ENCODE results near the gene PKP3.
"Not testable (repeated sequence)": the region's sequence is repeated elsewhere in the genome, so short reads cannot be mapped to it uniquely, and the experiment has no call there.

The PKP3 gene, protein sequence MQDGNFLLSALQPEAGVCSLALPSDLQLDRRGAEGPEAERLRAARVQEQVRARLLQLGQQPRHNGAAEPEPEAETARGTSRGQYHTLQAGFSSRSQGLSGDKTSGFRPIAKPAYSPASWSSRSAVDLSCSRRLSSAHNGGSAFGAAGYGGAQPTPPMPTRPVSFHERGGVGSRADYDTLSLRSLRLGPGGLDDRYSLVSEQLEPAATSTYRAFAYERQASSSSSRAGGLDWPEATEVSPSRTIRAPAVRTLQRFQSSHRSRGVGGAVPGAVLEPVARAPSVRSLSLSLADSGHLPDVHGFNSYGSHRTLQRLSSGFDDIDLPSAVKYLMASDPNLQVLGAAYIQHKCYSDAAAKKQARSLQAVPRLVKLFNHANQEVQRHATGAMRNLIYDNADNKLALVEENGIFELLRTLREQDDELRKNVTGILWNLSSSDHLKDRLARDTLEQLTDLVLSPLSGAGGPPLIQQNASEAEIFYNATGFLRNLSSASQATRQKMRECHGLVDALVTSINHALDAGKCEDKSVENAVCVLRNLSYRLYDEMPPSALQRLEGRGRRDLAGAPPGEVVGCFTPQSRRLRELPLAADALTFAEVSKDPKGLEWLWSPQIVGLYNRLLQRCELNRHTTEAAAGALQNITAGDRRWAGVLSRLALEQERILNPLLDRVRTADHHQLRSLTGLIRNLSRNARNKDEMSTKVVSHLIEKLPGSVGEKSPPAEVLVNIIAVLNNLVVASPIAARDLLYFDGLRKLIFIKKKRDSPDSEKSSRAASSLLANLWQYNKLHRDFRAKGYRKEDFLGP

DNA sequence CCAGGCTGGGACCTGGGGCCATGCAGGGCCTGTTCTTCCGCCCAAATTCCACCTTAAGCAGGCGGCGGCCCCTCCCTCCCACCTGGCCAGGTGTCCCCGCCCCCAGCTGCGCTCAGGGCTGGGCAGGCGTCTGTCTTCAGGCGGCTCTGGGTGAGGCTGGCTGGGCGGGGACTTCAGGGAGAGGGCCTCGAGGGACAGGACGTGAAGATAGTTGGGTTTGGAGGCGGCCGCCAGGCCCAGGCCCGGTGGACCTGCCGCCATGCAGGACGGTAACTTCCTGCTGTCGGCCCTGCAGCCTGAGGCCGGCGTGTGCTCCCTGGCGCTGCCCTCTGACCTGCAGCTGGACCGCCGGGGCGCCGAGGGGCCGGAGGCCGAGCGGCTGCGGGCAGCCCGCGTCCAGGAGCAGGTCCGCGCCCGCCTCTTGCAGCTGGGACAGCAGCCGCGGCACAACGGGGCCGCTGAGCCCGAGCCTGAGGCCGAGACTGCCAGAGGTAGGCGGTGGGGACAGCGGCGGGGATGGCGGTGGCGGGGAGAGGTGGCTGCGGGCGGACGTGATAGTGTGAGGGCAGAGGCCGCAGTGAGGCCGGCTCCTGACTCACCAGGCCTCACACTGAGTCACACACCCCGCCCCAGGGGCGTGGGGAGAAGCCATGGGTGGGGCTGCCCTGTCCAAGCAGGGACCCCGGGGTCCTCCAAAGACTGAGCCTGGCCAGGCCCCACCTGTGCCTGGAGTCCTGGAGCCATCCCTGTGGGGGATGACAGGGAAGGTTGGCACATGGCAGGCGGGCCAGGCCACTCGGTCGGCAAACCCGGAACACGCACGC is at the start of gene PKP3:
Gene PKP3 (plus strand): TSS at position 176 of the 824 bp plus-strand sequence. CDS start 84 bp downstream, at position 260.
- DNase-seq (ENCODE audit: low read depth in 2 of 2), result no peak

DNA sequence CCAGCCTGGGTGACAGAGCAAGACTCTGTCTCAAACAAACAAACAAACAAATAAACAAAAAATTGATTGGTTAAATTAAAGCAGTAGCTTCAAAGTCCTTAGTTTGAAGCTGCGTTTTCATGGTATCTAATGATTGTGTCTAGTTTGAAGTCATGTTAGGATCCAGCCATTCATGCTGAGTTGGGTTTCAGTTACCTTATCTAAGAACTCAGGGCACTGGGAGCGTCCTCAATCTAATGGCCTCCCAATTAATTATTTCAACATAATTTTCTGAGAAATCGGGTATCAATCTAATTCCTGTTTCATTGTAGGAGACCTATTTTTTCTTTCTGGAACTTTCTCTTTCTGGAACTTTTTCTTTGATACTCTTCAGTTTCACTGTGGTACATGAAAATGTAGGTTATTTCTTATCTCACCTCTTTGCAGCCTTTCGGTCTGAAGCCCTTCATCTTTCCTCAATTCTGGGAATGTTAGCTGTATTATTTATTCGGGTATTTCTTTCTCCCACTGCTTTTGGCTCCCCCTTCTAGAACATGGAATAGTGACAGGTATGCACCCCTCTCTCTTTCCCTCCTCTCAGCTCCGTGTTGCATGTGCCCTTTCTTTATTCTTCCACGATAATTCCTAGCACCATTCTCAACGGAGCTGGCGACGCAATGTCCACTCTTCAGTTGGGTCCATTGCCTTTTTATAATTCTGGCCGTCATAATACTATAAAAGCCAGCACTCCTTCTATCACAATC is 49.0 kb upstream of the PKP3 start:
- DNase-seq (ENCODE audit: low read depth in 2 of 2), result no peak

DNA sequence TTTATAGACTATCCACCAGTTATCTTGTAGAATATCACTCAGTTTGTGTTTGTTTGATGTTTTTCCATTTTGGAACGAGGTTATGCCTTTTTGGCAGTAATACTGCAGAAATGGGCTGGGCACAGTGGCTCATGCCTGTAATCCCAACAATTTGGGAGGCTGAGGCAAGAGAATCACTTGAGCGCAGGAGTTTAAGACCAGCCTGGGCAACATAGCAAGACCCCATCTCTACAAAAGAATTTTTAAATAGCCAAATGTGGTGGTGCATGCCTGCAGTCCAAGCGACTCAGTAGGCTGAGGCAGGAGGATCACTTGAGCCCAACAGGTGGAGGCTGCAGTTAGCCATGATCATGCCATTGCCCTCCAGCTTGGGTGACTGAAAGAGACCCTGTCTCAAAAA is 47.5 kb upstream of the PKP3 start:
- DNase-seq (ENCODE audit: low read depth in 2 of 2), result no peak

DNA sequence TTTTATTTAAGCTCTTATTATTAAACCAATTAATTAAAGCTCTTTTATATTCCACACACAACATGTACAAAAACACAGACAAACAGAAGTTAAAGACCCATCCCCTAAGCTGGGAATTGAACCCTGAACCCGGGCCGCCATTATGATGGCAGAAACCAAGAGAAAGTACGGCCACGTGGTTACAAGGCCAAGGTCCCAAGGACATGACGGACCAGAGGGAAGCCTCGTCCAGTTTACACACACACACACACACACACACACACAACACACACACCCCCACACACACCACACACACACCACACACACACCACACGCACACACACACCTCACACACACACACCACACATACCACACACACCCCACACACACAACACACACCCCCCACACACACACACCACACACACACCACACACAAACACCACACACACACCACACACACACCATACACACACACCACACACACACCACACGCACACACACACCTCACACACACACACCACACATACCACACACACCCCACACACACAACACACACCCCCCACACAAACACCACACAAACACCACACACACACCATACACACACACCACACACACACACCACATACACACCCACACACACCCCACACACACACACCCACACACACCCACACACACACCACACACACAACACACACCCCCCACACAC is 44.6 kb upstream of the PKP3 start:
- DNase-seq (ENCODE audit: low read depth in 2 of 2), result not testable (repeated sequence)

DNA sequence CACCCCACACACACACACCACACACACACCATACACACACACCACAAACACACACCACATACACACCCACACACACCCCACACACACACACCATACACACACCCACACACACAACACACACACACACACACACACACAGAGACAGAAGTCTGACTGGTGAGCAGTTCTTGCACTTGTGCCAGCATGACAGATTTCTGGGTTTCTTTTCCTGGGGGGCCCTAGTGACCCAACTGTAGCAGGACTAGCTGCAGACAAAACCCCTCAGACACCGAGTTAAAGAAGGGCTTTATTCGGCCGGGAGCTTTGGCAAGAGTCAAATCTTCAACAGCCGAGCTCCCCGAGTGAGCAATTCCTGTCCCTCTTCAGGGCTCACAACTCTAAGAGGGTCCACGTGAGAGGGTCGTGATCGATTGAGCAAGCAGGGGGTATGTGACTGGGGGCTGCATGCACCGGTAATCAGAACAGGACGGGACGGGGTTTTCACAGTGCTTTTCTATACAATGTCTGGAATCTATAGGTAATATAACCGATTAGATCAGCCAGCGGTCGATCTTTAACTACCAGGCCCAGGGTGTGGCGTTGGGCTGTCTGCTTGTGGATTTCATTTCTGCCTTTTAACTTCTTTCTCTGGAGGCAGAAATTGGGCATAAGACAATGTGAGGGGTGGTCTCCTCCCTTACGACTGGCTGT is 43.8 kb upstream of the PKP3 start:
- not testable (repeated sequence) for DNase-seq (ENCODE audit: low read depth in 2 of 2)

DNA sequence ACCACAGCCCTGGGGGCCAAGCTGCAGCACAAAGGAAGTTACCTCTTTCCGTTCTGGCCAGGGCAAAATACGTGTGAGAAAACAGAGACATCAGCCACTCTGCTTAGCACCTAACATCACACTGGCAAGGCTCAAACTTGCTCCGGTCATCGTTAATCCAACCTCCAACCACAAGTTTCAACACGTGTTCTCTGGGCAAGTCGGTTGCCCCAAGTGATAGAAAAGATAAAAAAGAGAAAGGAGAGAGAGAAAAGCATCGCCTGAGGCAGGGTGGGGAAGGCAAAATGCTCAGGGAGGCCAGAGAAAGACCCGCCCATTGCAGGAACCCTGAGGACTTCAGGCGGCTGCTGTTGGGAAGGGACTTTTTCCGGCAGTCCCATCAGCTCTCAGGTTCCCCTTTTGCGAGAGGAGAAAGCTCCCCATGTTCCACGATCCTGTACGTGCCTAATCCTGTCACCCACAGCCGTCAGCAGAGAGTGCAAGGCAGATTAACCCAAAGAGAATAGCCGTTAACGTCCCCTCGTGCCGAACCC is 43.2 kb upstream of the PKP3 start:
- no peak for DNase-seq (ENCODE audit: low read depth in 2 of 2)

DNA sequence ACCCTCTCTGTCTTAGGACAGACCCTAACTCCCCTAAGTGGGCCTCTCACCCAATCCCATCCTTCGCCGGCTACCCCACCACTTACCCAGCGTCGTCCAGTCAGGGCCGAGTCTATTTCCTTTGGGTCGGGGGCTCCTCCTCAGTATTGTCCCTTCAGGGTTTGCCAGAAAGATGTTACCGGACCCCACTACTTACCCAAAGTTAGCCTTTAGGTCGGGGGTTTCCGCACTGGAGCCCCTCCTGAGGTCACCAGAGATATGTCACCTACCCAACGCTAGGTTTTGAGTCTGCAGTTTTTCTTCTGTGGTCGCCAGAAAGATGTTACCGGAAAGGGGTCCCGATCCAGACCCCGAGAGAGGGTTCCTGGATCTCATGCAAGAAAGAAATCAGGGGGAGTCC is 42.6 kb upstream of the PKP3 start:
- no peak for DNase-seq (ENCODE audit: low read depth in 2 of 2)

DNA sequence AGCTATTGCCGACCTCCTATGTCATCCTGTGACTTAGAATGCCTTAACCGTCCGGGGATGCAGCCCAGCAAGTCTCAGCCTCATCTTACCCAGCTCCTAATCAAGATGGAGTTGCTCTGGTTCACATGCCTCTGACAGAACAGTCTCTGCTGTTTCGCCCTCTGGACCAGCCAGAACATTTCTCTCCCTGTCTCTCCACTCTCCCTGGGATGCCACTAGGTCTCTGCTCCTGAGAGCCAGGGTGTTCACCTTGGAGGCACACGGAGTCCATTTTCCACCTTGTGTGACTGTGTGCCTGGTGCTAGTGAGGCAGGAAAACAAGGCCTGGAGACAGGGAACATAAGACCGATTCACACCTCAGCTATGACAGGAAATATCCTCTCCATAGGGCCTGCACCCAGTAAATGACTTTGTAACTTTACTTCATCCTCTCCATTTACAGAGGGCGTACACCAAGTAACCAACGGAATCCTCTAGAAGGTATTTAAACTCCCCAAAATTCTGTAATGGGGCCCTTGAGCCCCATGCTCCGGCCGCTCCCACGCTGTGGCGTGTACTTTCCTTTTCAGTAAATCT is 41.5 kb upstream of the PKP3 start:
- no peak for DNase-seq (ENCODE audit: low read depth in 2 of 2)

DNA sequence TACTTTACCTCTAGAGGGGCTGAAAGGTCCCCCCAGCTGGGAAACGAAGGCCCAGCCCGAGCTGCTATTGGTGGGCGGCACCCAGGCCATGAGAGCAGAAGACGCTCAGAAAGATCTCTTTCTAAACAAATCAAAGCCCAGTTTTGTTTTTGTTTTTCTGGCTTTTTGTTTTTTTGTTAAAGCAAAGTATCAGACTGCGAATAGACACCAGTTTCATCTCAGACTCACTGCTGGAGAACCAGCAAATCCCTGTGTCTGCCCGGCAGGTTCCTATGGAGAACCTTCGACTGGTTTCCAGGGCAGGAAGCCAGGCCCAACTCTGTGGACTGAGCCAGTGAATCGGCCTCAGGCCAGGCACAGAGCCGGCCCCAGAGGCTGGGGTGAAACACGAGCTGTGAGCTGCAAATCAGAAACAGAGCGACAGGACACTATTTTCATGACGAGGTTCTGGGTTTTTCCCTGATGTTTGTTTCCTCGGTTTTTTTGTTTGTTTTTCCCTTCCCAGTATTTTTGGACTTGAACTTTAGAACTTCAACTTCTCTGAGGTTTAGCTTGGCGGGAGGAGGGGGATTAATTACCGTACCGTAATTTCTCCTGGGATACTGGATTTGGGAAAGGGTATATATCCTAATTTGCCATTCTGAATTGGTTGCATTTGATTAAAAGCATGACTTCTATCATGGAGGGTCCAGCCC is 40.7 kb upstream of the PKP3 start:
- peak; percentile 32 to 37 for DNase-seq (ENCODE audit: low read depth in 2 of 2)

DNA sequence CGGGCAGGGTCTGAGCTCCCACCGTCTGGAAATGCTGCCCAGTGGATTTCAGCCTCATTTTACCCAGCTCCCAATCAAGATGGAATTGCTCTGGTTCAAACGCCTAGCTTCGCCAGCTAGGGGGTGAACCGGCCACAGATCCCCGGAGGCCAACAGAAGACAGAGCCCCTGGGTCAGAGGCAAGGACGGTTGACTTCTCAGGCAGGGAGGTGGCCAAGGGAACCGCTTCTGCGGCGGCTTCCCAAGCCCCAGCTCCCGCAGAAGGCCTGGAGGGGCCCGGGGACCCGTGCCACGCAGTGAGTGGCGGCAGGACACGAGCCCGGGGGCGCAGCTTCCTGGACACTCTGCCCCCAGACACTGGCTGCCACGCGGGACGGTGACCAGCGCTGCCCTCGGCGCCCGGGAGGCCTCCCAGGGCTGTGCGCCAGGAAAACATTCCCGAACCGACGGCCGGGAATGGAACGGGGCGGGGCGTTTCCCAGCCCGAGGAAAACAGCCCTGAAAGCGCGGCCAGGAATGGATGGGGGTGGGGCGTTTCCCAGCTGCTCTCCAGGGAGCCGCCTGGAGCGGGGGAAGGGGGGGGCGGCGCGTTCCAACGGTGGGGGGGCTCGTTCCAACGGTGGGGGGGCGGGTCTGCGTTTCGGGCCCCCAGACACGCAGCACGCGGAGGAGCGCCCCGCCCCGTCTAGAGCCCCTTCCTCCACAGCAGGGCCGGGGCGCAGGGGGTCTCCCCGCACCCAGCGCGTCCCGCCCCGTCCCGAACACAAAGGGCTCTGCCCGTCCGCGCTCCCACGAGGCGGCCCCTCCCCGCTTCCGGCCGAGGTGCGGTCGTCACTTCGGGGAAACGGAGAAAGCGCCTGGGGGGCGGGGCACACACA is 38.2 kb upstream of the PKP3 start:
- DNase-seq (ENCODE audit: low read depth in 2 of 2), result peak; percentile 97 to 98

DNA sequence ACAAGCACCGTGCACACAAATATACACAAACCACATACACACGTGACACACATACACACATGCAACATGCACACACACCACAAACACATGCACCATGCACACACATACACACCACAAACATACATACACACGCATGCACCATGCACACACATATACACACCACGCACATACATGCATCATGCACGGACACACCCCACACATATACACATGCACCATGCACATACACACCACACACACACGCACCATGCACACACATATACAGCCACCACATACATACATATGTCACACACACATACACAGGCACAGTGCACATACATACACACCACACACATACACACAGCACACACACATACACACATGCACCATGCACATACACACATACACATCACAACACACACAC is 37.4 kb upstream of the PKP3 start:
- DNase-seq (ENCODE audit: low read depth in 2 of 2), result no peak

DNA sequence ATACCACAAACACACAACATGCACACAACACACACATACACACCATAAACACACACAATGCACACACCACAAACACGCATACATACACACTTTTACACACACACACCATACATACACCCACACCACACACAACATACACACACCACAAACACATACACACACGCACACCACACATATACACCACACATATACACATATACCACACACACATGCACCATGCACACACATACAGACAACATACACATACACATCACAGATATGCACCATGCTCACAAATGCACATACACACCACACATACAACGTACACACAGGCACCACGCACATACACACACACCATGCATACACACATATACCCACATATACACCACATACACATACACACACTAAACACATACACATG is 36.4 kb upstream of the PKP3 start:
- no peak for DNase-seq (ENCODE audit: low read depth in 2 of 2)

DNA sequence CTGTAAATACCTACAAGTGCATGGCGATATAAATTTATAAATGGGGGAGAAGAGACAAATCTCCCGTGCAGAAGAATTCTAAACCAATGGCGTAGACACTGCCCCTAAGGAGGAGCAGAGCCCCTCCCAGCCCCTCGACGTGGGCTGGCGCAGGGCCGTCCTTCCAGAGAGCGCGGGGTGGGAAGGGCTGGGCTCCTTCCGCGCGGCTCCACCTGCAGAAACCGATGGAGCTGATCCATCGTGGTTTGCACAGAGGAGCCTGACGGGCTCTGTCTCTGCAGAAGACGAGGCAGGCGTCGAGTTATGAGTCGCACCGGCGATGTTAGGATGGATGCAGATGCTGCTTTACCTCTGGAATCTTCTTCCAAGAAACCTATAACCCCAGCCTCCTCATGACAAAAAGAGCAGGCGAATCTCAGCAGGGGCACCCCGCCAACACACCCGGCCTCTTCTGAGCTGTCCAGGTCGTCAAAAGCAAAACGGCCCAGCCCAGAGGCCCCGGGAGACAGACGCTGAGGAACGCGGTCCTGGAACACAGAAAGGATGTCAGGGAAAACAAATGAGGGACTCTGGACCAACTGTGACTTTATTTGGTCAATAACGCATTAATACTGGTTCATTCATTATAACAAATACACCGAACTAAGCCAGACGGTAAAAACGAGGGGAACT is 35.7 kb upstream of the PKP3 start:
- no peak for DNase-seq (ENCODE audit: low read depth in 2 of 2)

DNA sequence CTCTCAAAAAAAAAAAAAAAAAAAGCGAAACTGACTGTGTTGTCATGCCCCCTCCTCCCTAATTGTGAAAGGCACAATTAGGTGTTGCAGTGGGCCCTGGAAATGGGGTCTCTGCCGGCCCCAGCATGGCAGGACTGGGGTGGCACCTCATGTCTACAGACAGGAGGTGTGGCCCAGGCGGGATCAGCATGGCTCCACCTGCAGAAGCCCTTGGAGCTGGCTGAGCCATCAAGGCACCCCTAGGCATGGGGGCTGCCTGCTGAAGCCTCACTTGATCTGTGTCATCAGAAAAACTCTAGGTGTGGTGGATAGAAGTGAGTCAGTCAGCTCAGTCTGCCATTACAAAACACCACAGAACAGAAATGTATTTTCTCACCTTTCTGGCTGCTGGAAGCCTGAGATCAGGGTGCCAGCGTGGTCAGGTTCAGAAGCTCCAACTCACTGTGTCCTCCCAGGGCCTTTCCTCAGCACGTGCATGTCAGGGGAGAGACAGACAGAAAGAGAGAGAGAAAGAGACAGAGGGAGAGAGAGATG is 34.8 kb upstream of the PKP3 start:
- DNase-seq (ENCODE audit: low read depth in 2 of 2), result no peak

DNA sequence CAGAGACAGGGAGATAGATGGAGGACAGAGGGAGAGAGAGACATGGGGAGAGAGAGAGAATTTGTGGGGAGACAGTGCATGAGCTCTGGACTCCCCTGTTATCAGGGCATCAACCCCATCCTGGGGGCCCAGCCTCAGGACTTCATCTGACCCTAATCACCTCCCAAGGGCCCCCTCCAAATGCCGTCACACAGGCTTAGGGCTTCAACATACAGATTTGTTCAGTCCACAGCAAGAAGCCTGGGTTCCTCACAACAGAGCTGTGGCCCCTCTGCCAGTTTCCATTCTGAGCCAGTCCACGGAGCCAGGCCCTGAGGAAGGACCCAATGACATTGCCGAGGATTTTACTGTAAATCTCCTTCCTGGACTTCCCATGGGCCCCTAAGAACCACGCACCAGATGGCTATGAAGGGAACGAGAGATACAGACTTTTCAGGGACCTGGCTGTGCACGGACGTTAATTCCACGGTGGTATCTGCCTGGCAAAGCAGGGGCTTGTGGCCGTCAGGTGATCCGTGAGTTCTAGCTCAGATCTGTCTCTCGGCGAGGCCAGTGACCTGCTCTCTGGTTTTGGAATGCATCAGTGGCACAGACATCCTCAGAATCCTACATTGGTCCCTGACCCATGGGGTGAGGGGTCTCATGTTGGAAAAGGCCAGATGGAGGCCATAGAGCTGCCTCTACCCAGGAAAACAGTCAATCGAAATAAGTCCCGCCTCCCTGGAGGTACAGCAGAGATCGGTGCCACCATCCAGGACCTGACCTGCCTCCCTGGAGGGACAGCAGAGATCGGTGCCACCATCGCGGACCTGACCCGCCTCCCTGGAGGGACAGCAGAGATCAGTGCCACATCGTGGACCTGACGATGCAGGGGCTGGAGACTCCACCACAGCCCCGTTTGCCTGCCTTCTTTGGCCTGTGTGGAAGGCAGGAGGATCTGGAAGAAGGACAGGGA is 33.4 kb upstream of the PKP3 start:
- DNase-seq (ENCODE audit: low read depth in 2 of 2), result no peak

Data from fibroblast of skin of left quadriceps (primary cell).